HEK293 (cell line): Measurements from ENCODE around the gene LPA.

Experiments
- CTCF ChIA-PET: fragments of 350-600 bp; formaldehyde crosslinking; extraction: SDS; loops from one replicate; lab custom pipeline; 2021; ENCODE audit warnings: antibody characterized with exemption; lab: Yijun Ruan, JAX
- POLR2A ChIA-PET: fragments of 300-600 bp; formaldehyde crosslinking; extraction: SDS; loops from one replicate; lab custom pipeline; 2020; ENCODE audit warnings: antibody characterized with exemption, inconsistent platforms; lab: Yijun Ruan, JAX
- H3K27ac ChIP-seq: fragments of 200-500 bp; sonication (Bioruptor generic); 2 replicates; pipeline ENCODE4 v1.5.1; 2014; ENCODE audit warnings: low read depth, low read length, control low read depth, inconsistent platforms; ENCODE audit errors: extremely low read depth
- H3K36me3 ChIP-seq, 2 experiments: fragments of 200-500 bp in 1 of 2; sonication (Bioruptor generic) in 1 of 2; 1 replicate in 1 of 2; 2 replicates in 1 of 2; pipeline ENCODE4 v1.5.1; 2014 to 2017; ENCODE audit warnings: inconsistent platforms in 2 of 2, low read length in 2 of 2; ENCODE audit not compliant: control insufficient read depth in 2 of 2, insufficient read depth in 1 of 2
- H3K4me1 ChIP-seq: fragments of 200-500 bp; sonication (Bioruptor generic); 2 replicates; pipeline ENCODE4 v1.5.1; 2014; ENCODE audit warnings: mild to moderate bottlenecking, low read length, inconsistent platforms; ENCODE audit not compliant: control insufficient read depth, insufficient read depth
- H3K4me3 ChIP-seq: 2 replicates; pipeline ENCODE4 v1.5.1; 2011; ENCODE audit warnings: low read depth, mild to moderate bottlenecking, control low read depth, low read length, moderate library complexity
- H3K9me3 ChIP-seq: fragments of 200-500 bp; sonication (Bioruptor generic); 2 replicates; pipeline ENCODE4 v1.5.1; 2014; ENCODE audit warnings: low read depth, low read length, inconsistent platforms; ENCODE audit not compliant: control insufficient read depth, insufficient read depth
- MYNN ChIP-seq: fragments of 450-650 bp; formaldehyde crosslinking; IDR thresholded peaks from 2 replicates; pipeline ENCODE4 v1.5.1; 2016; ENCODE audit warnings: missing biosample characterization, missing genetic modification characterization, borderline replicate concordance
- PRDM10 ChIP-seq: fragments of 450-650 bp; formaldehyde crosslinking; IDR thresholded peaks from 2 replicates; pipeline ENCODE4 v1.5.1; 2016; ENCODE audit warnings: missing biosample characterization, missing genetic modification characterization
- SALL2 ChIP-seq: fragments of 450-650 bp; formaldehyde crosslinking; IDR thresholded peaks from 2 replicates; pipeline ENCODE4 v1.5.0; 2017; ENCODE audit warnings: missing biosample characterization, mild to moderate bottlenecking, missing genetic modification characterization, borderline replicate concordance
- SP3 ChIP-seq: fragments of 450-650 bp; formaldehyde crosslinking; IDR thresholded peaks from 2 replicates; pipeline ENCODE4 v1.5.1; 2016; ENCODE audit warnings: missing biosample characterization, missing genetic modification characterization
- ZNF138 ChIP-seq: fragments of 450-650 bp; formaldehyde crosslinking; IDR thresholded peaks from 2 replicates; pipeline ENCODE4 v1.5.1; 2016; ENCODE audit warnings: missing biosample characterization, missing genetic modification characterization, borderline replicate concordance
- ZNF157 ChIP-seq: fragments of 450-650 bp; formaldehyde crosslinking; IDR thresholded peaks from 2 replicates; pipeline ENCODE4 v1.5.1; 2016; ENCODE audit warnings: missing biosample characterization, missing genetic modification characterization
- ZNF292 ChIP-seq: fragments of 450-650 bp; formaldehyde crosslinking; IDR thresholded peaks from 2 replicates; pipeline ENCODE4 v1.5.1; 2016; ENCODE audit warnings: low read depth, missing biosample characterization, missing genetic modification characterization, borderline replicate concordance
- ZNF433 ChIP-seq: fragments of 450-650 bp; formaldehyde crosslinking; IDR thresholded peaks from 2 replicates; pipeline ENCODE4 v1.5.1; 2016; ENCODE audit warnings: missing biosample characterization, missing genetic modification characterization, low read depth
- ZNF488 ChIP-seq: fragments of 450-650 bp; formaldehyde crosslinking; IDR thresholded peaks from 2 replicates; pipeline ENCODE4 v1.5.1; 2016; ENCODE audit warnings: missing biosample characterization, missing genetic modification characterization
- ZNF501 ChIP-seq: fragments of 450-650 bp; formaldehyde crosslinking; IDR thresholded peaks from 2 replicates; pipeline ENCODE4 v1.5.1; 2016; ENCODE audit warnings: missing biosample characterization, missing genetic modification characterization
- ZNF529 ChIP-seq: fragments of 450-650 bp; formaldehyde crosslinking; IDR thresholded peaks from 2 replicates; pipeline ENCODE4 v1.5.1; 2017; ENCODE audit warnings: missing genetic modification characterization, missing biosample characterization; ENCODE audit not compliant: insufficient replicate concordance
- ZNF555 ChIP-seq: fragments of 450-650 bp; formaldehyde crosslinking; conservative IDR thresholded peaks from 2 replicates; pipeline ENCODE4 v1.5.1; 2017; ENCODE audit warnings: missing biosample characterization, mild to moderate bottlenecking, missing genetic modification characterization, inconsistent platforms
- ZNF571 ChIP-seq: fragments of 450-650 bp; formaldehyde crosslinking; IDR thresholded peaks from 2 replicates; pipeline ENCODE4 v1.5.0; 2017; ENCODE audit warnings: missing biosample characterization, missing genetic modification characterization
- ZNF580 ChIP-seq: fragments of 450-650 bp; formaldehyde crosslinking; IDR thresholded peaks from 2 replicates; pipeline ENCODE4 v1.5.1; 2016; ENCODE audit warnings: missing biosample characterization, missing genetic modification characterization
- ZNF585B ChIP-seq: fragments of 450-650 bp; formaldehyde crosslinking; IDR thresholded peaks from 2 replicates; pipeline ENCODE4 v1.5.1; 2016; ENCODE audit warnings: missing biosample characterization, missing genetic modification characterization
- ZNF596 ChIP-seq: fragments of 450-650 bp; IDR thresholded peaks from 2 replicates; pipeline ENCODE4 v1.5.0; 2018; ENCODE audit warnings: missing biosample characterization, mild to moderate bottlenecking, missing genetic modification characterization, moderate library complexity
- ZNF610 ChIP-seq: fragments of 450-650 bp; formaldehyde crosslinking; IDR thresholded peaks from 2 replicates; pipeline ENCODE4 v1.5.1; 2016; ENCODE audit warnings: missing biosample characterization, missing genetic modification characterization, borderline replicate concordance
- ZNF776 ChIP-seq: fragments of 450-650 bp; formaldehyde crosslinking; IDR thresholded peaks from 2 replicates; pipeline ENCODE4 v1.5.0; 2017; ENCODE audit warnings: missing biosample characterization, missing genetic modification characterization, borderline replicate concordance
- ZNF791 ChIP-seq: fragments of 450-650 bp; formaldehyde crosslinking; IDR thresholded peaks from 2 replicates; pipeline ENCODE4 v1.5.1; 2016; ENCODE audit warnings: missing biosample characterization, missing genetic modification characterization
- ZNF830 ChIP-seq: fragments of 450-650 bp; IDR thresholded peaks from 2 replicates; pipeline ENCODE4 v1.5.0; 2018; ENCODE audit warnings: missing biosample characterization, missing genetic modification characterization, low read depth, mild to moderate bottlenecking, moderate library complexity
- ZSCAN16 ChIP-seq: fragments of 450-650 bp; formaldehyde crosslinking; IDR thresholded peaks from 2 replicates; pipeline ENCODE4 v1.5.1; 2016; ENCODE audit warnings: missing biosample characterization, missing genetic modification characterization
- TF ChIP-seq, protein P1 (sequence below): fragments of 450-650 bp; formaldehyde crosslinking; IDR thresholded peaks from 2 replicates; pipeline ENCODE4 v1.5.1; 2017; ENCODE audit warnings: missing biosample characterization, missing genetic modification characterization
- TF ChIP-seq, protein P2 (sequence below): fragments of 450-650 bp; formaldehyde crosslinking; IDR thresholded peaks from 2 replicates; pipeline ENCODE4 v1.5.1; 2016; ENCODE audit warnings: missing biosample characterization, missing genetic modification characterization

Gene LPA

DNA sequence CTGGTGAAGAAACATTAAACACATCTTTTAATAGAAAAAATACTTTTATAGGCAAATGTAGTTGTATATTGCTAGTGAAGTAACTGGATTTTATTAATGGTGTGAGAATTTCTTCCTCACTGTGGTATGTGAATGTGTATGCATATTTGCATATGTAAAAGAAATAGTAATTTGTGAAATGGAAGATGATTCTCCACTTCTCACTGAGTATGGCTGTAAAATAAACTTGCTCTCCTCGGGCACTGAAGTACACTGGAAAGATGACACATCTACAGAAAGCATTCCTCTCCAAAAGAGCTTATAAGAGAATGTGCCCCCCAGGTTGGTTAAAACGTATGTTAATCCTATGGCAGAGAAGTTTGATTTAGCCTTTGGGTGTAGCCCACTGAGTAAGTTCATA is 155.5 kb downstream of the LPA start:
- ChIA-PET CTCF (interaction anchor here (0.7 to 3.5 kb wide), 3 partner anchors 11 to 25 kb away, joined by 3 to 20 read pairs (median 6); no protein-coding TSS in a partner anchor), POLR2A (no interaction called here)
- H3K4me1 ChIP-seq, result no peaks in the 10 kb centered on the region
- no peak overlapping the region for H3K4me3 ChIP-seq
- no peaks in the 10 kb centered on the region for H3K9me3 ChIP-seq
- TF ChIP-seq ZSCAN16 (tag by site-specific recombination), result no peak
- no peak overlapping the region for H3K27ac ChIP-seq
- H3K36me3 ChIP-seq, result no peaks in the 10 kb centered on the region

DNA sequence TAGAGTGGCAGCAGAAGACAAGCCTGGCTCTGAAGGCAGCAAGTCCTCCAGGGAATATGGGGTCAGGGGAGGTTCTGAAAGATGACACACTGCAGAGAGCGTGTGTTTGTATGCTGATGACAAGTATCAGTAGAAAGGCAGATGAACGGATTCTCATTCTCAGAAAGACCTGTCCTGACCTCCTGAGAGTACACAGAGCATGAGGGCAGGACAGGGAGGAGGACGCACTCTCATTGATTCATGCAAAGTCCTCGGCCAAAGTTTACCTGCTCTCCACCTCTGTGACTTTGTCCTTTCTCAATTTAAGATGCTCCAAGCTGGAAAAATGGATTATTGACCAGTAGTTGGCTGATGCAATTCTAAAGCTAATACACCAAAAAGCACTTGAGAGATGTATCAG is 156.7 kb downstream of the LPA start:
- Histone ChIP-seq H3K27ac (no peak overlapping the region), H3K9me3 (no peaks in the 10 kb centered on the region)
- CTCF ChIA-PET, result interaction anchor here (1.2 to 1.4 kb wide), 2 partner anchors 11 to 13 kb away, joined by 4 to 7 read pairs; no protein-coding TSS in a partner anchor

GRCh38 chr6:160505970-160506369 is 158.1 kb downstream of the LPA start:
- Histone ChIP-seq H3K4me3 (no peak overlapping the region), H3K36me3 (no peaks in the 10 kb centered on the region), H3K27ac (no peak overlapping the region), H3K4me1 (no peaks in the 10 kb centered on the region), H3K9me3 (no peaks in the 10 kb centered on the region)
- POLR2A ChIA-PET, result no interaction called here
- CTCF ChIA-PET, result interaction anchor here (1.4 kb wide), 1 partner anchor 10 kb away, joined by 4 read pairs; no protein-coding TSS in a partner anchor
- no peak for TF ChIP-seq SP3 (tag by site-specific recombination)
- TF ChIP-seq ZNF596 (tag by site-specific recombination), result no peak
- TF ChIP-seq, protein P1, sequence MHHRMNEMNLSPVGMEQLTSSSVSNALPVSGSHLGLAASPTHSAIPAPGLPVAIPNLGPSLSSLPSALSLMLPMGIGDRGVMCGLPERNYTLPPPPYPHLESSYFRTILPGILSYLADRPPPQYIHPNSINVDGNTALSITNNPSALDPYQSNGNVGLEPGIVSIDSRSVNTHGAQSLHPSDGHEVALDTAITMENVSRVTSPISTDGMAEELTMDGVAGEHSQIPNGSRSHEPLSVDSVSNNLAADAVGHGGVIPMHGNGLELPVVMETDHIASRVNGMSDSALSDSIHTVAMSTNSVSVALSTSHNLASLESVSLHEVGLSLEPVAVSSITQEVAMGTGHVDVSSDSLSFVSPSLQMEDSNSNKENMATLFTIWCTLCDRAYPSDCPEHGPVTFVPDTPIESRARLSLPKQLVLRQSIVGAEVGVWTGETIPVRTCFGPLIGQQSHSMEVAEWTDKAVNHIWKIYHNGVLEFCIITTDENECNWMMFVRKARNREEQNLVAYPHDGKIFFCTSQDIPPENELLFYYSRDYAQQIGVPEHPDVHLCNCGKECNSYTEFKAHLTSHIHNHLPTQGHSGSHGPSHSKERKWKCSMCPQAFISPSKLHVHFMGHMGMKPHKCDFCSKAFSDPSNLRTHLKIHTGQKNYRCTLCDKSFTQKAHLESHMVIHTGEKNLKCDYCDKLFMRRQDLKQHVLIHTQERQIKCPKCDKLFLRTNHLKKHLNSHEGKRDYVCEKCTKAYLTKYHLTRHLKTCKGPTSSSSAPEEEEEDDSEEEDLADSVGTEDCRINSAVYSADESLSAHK (tag by site-specific recombination), result no peak
- TF ChIP-seq ZNF791 (tag by site-specific recombination), result no peak
- no peak for TF ChIP-seq SALL2 (tag by site-specific recombination)
- TF ChIP-seq ZNF157 (tag by site-specific recombination), result no peak
- TF ChIP-seq ZNF488 (tag by site-specific recombination), result no peak

More for the DNA sequence above, 156.7 kb downstream of the LPA start:
- TF ChIP-seq MYNN (tag by site-specific recombination) (no peak), ZNF571 (no peak), ZNF555 (tag by site-specific recombination) (no peak), ZNF580 (tag by site-specific recombination) (no peak), ZNF157 (tag by site-specific recombination) (no peak), ZNF433 (no peak), ZNF610 (tag by site-specific recombination) (no peak), ZNF292 (no peak), ZNF138 (tag by site-specific recombination) (no peak), ZNF776 (tag by site-specific recombination) (no peak), PRDM10 (no peak), ZNF501 (tag by site-specific recombination) (no peak), ZNF830 (tag by site-specific recombination) (no peak), ZNF585B (no peak), ZNF529 (no peak)
- TF ChIP-seq, protein P2, sequence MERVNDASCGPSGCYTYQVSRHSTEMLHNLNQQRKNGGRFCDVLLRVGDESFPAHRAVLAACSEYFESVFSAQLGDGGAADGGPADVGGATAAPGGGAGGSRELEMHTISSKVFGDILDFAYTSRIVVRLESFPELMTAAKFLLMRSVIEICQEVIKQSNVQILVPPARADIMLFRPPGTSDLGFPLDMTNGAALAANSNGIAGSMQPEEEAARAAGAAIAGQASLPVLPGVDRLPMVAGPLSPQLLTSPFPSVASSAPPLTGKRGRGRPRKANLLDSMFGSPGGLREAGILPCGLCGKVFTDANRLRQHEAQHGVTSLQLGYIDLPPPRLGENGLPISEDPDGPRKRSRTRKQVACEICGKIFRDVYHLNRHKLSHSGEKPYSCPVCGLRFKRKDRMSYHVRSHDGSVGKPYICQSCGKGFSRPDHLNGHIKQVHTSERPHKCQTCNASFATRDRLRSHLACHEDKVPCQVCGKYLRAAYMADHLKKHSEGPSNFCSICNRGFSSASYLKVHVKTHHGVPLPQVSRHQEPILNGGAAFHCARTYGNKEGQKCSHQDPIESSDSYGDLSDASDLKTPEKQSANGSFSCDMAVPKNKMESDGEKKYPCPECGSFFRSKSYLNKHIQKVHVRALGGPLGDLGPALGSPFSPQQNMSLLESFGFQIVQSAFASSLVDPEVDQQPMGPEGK (tag by site-specific recombination), result no peak
- H3K4me3 ChIP-seq, result no peak overlapping the region
- POLR2A ChIA-PET, result no interaction called here
- H3K4me1 ChIP-seq, result no peaks in the 10 kb centered on the region
- H3K36me3 ChIP-seq, result no peaks in the 10 kb centered on the region
